Measurements from ENCODE around the gene ALDH1L1.

GRCh38 chr3:126159476-126159875 lies 20.9 kb downstream of the ALDH1L1 start:
- TF ChIP-seq, protein P1, sequence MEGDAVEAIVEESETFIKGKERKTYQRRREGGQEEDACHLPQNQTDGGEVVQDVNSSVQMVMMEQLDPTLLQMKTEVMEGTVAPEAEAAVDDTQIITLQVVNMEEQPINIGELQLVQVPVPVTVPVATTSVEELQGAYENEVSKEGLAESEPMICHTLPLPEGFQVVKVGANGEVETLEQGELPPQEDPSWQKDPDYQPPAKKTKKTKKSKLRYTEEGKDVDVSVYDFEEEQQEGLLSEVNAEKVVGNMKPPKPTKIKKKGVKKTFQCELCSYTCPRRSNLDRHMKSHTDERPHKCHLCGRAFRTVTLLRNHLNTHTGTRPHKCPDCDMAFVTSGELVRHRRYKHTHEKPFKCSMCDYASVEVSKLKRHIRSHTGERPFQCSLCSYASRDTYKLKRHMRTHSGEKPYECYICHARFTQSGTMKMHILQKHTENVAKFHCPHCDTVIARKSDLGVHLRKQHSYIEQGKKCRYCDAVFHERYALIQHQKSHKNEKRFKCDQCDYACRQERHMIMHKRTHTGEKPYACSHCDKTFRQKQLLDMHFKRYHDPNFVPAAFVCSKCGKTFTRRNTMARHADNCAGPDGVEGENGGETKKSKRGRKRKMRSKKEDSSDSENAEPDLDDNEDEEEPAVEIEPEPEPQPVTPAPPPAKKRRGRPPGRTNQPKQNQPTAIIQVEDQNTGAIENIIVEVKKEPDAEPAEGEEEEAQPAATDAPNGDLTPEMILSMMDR (IDR thresholded peaks at IDR 0.05 in 4 of 5, conservative IDR thresholded peaks at IDR 0.05 in 1 of 5), result no peak
- no peak for TF ChIP-seq POLR2A (IDR thresholded peaks at IDR 0.05)
